K562 (cell line): ENCODE data around the gene SKIDA1. TPM values are rescaled to one million over a fixed set of nuclear protein-coding genes. Genes with fewer than 3 reads are reported as not detected.

Source experiments
- ATAC-seq: fragments of 200-7000 bp; cut with Tn5 transposase; 3 replicates; pipeline ENCODE4 v1.9.1; 2020; ENCODE audit warnings: moderate library complexity
- BruUV-seq: library from RNA; stranded (reverse); fragments of 400-500 nt; replicated peaks from 2 replicates; lab custom pipeline; 2021; lab: Mats Ljungman, UMichigan
- CTCF ChIA-PET: fragments of 300-600 bp; formaldehyde crosslinking; extraction: SDS; loops from one replicate; lab custom pipeline; 2021; ENCODE audit warnings: low intra/inter-chr PET ratio; lab: Yijun Ruan, JAX
- POLR2A ChIA-PET: fragments of 300-600, 350-650 bp; sonication (Branson Sonifier 250); formaldehyde crosslinking; extraction: SDS; loops from one replicate; lab custom pipeline; 2021; ENCODE audit warnings: antibody characterized with exemption, inconsistent platforms; lab: Yijun Ruan, JAX
- DNase-seq, 4 experiments: peaks; one replicate each; pipeline versions ENCODE4 v3.0.0 to v3.0.0-alpha.2; 2011 to 2018; ENCODE audit warnings: low spot score in 3 of 4, mixed read lengths in 3 of 4; ENCODE audit errors: extremely low read depth in 1 of 4
- FAIRE-seq: peaks from 2 replicates; lab custom pipeline; 2011; peaks lifted over from hg19 to GRCh38; lab: Jason Lieb, UNC
- H2AFZ ChIP-seq: 2 replicates; pipeline ENCODE4 v1.6.0; 2011; ENCODE audit warnings: low read depth, low read length, control low read depth, inconsistent platforms
- H3K27ac ChIP-seq: fragments of 200-600 bp; 3 replicates; pipeline ENCODE4 v1.8.0; 2011; ENCODE audit warnings: low read depth, mild to moderate bottlenecking, control low read depth, inconsistent platforms, low read length, moderate library complexity, mixed read lengths; ENCODE audit errors: extremely low read depth
- H3K27me3 ChIP-seq, 2 experiments: fragments of 300-600 bp in 1 of 2; 2 replicates in 1 of 2; 3 replicates in 1 of 2; pipeline versions ENCODE4 v1.6.0 to v1.8.0; 2011; ENCODE audit warnings: inconsistent platforms in 2 of 2, low read length in 2 of 2, mild to moderate bottlenecking in 1 of 2, mixed read lengths in 1 of 2, moderate library complexity in 1 of 2; ENCODE audit not compliant: control insufficient read depth in 2 of 2, insufficient read depth in 2 of 2
- H3K36me3 ChIP-seq: fragments of 300-600 bp; 3 replicates; pipeline ENCODE4 v1.8.0; 2011; ENCODE audit warnings: mild to moderate bottlenecking, low read length, inconsistent platforms; ENCODE audit not compliant: control insufficient read depth, insufficient read depth
- H3K4me1 ChIP-seq, 2 experiments: fragments of 200-600 bp in 1 of 2; replicated peaks in 1 of 2; 2 replicates in 1 of 2; 3 replicates in 1 of 2; pipeline versions ENCODE4 v1.5.1 to v1.8.0; 2011; ENCODE audit warnings: inconsistent platforms in 2 of 2, low read length in 2 of 2, mild to moderate bottlenecking in 1 of 2, mixed read lengths in 1 of 2, moderate library complexity in 1 of 2; ENCODE audit not compliant: control insufficient read depth in 2 of 2, insufficient read depth in 2 of 2
- H3K4me2 ChIP-seq: 2 replicates; pipeline ENCODE4 v1.6.1; 2011; ENCODE audit warnings: low read length, control low read depth, inconsistent platforms, mixed read lengths; ENCODE audit not compliant: insufficient read depth
- H3K4me3 ChIP-seq: fragments of 200-600 bp; sonication (generic), shearing (Covaris generic); 2 replicates; pipeline ENCODE4 v1.5.1; 2016; ENCODE audit warnings: control low read depth, inconsistent platforms
- H3K79me2 ChIP-seq: fragments of 200-600 bp; 3 replicates; pipeline ENCODE4 v1.8.0; 2011; ENCODE audit warnings: low read length, inconsistent platforms; ENCODE audit not compliant: control insufficient read depth, insufficient read depth
- H3K9ac ChIP-seq, 2 experiments: 2 replicates each; pipeline versions ENCODE4 v1.6.0 to v1.6.1; 2011; ENCODE audit warnings: low read depth in 2 of 2, low read length in 2 of 2, control low read depth in 1 of 2, inconsistent platforms in 1 of 2, mild to moderate bottlenecking in 1 of 2, mixed read lengths in 1 of 2; ENCODE audit not compliant: insufficient read depth in 1 of 2
- H3K9me1 ChIP-seq: one replicate; pipeline ENCODE4 v1.6.0; 2011; ENCODE audit warnings: inconsistent platforms, mild to moderate bottlenecking, low read length, moderate library complexity; ENCODE audit not compliant: control insufficient read depth, insufficient read depth
- H3K9me3 ChIP-seq: replicated peaks from 2 replicates; pipeline ENCODE4 v1.5.1; 2011; ENCODE audit warnings: low read depth, low read length, inconsistent platforms; ENCODE audit not compliant: control insufficient read depth, insufficient read depth
- H4K20me1 ChIP-seq: replicated peaks from 2 replicates; pipeline ENCODE4 v1.6.1; 2011; ENCODE audit warnings: low read length, inconsistent platforms, mixed read lengths; ENCODE audit not compliant: control insufficient read depth, insufficient read depth
- CC2D1A ChIP-seq: fragments of 450-650 bp; IDR thresholded peaks from 2 replicates; pipeline ENCODE4 v1.6.1; 2017; ENCODE audit warnings: mild to moderate bottlenecking
- CEBPZ ChIP-seq: fragments of 150-350 bp; IDR thresholded peaks from 2 replicates; pipeline ENCODE4 v1.6.1; 2014; ENCODE audit warnings: low read depth, mild to moderate bottlenecking, low read length, borderline replicate concordance
- ELF4 ChIP-seq: fragments of 450-650 bp; formaldehyde crosslinking; IDR thresholded peaks from 2 replicates; pipeline ENCODE4 v1.4.0; 2022; ENCODE audit warnings: missing genetic modification characterization
- MAFF ChIP-seq: IDR thresholded peaks from 2 replicates; pipeline ENCODE4 v1.6.1; 2012; ENCODE audit warnings: low read length, improper control_type of control experiment
- MCM3 ChIP-seq: fragments of 450-650 bp; IDR thresholded peaks from 2 replicates; pipeline ENCODE4 v1.6.1; 2016
- PHF20 ChIP-seq: fragments of 450-650 bp; IDR thresholded peaks from 2 replicates; pipeline ENCODE4 v1.6.1; 2018; ENCODE audit not compliant: partially characterized antibody
- RNF219 ChIP-seq: fragments of 250-450 bp; sonication (Bioruptor Pico); IDR thresholded peaks from 2 replicates; pipeline ENCODE4 v1.5.0; 2022; ENCODE audit warnings: mild to moderate bottlenecking
- SP1 ChIP-seq: sonication (generic); formaldehyde crosslinking; IDR thresholded peaks from 2 replicates; pipeline ENCODE4 v1.8.1; 2022; ENCODE audit warnings: mild to moderate bottlenecking, missing genetic modification reagents
- ZFP30 ChIP-seq: fragments of 250-450 bp; sonication (Bioruptor Pico); IDR thresholded peaks from 2 replicates; pipeline ENCODE4 v1.8.0; 2022; ENCODE audit warnings: moderate library complexity, mild to moderate bottlenecking, inconsistent platforms, borderline replicate concordance
- ZFP91 ChIP-seq: sonication (generic); formaldehyde crosslinking; IDR thresholded peaks from 2 replicates; pipeline ENCODE4 v1.8.0; 2022; ENCODE audit warnings: mild to moderate bottlenecking, missing genetic modification reagents
- WGBS: fragments of 100-300 bp; shearing (Covaris generic); methylation state at CpG from one replicate; pipeline ENCODE4 v1.1.6; 2016; ENCODE audit warnings: low coverage, mixed read lengths; ENCODE audit not compliant: insufficient coverage; ENCODE audit errors: missing lambda C conversion rate; 5-methylcytosine and 5-hydroxymethylcytosine counted together
- in situ Hi-C: fragments of 300-500 bp; cut with MboI; formaldehyde crosslinking; loops from 4 replicates; pipeline ENCODE4 v1.15.0; 2018; ENCODE audit warnings: inconsistent platforms, mixed read lengths
- intact Hi-C: fragments of 100-400 bp; cut with micrococcal nuclease; formaldehyde crosslinking; loops from 2 replicates; pipeline ENCODE4 v1.14.2; 2022
- polyA plus RNA-seq, 8 experiments: library from polyadenylated mRNA; depleted of rRNA in 4 of 8; stranded (reverse) in 5 of 8; unstranded in 3 of 8; fragments of >200 nt; fragmentation: Nextera tagmentation in 2 of 8; fragmentation: Illumina TruSeq in 1 of 8; extraction: Ambion mirVana in 2 of 8; extraction: Trizol in 1 of 8; gene quantifications; 2 replicates each; pipeline versions ENCODE4 v1.2.1 to v1.2.3, GENCODE V29; 2011 to 2014; ENCODE audit warnings: inconsistent platforms in 1 of 8, missing spikeins in 1 of 8
- total RNA-seq, 7 experiments: library from RNA; depleted of rRNA in 6 of 7; stranded (reverse); fragments of >200 nt in 6 of 7; fragmentation: Illumina TruSeq in 2 of 7; extraction: Trizol in 2 of 7; gene quantifications; 2 replicates each; pipeline versions ENCODE4 v1.2.1 to v1.2.3, GENCODE V29; 2011 to 2021; ENCODE audit warnings: low replicate concordance in 1 of 7

SKIDA1 gene
- total and polyA plus RNA-seq, 9 of the 15 experiments (the other 6 are each of a cell fraction or from before 2014, with no cell fraction given), result 0.05 to 1.1 (median 0.42) TPM

DNA sequence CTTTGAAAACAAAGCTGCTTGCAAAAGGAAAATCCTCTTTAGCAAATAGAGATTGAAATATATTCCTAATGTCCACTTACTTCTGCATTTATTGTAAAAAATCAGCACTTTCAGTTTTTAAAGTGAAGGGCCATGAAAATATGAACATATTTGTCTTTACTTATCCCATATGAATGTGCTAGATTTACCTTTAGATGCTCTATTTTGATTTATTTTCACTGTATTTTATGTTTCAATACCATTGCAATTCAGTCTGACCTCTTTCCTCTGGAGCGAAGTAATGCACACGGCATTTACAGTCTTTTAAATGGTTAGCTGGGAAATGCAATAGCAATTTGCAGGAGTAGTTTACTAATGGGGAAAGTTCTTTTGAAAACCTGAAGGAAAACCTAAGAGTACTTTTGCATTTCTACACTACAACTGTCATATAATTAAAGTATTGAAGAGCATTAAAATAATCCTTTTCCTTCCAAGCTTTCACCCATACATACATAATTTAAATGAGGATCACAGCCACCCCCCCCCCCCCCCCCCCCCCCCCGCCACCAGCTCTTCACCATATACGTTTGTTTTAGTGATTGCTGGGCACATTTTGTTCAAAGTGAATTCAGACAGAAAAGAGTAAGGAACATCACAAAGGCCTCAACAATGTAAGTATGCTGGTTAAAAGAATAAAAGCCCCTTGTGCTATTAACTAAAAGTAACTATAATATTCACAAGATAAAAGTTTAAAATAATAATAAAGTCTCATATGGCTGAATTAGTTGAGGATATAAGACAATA, 3.5 kb downstream of the SKIDA1 start (continued):
- no peak for TF ChIP-seq RNF219 (CRISPR knock-in tag)
- no peak for TF ChIP-seq ZFP30 (CRISPR knock-in tag)

GRCh38 chr10:21520949-21521348, 4.5 kb downstream of the SKIDA1 start:
- CTCF ChIA-PET, result no interaction called here
- Histone ChIP-seq H3K4me2 (no peak overlapping the region), H3K9me1 (no peaks in the 10 kb centered on the region), H4K20me1 (no peaks in the 10 kb centered on the region), H3K27ac (no peak overlapping the region), H2AFZ (no peak overlapping the region), H3K36me3 (no peaks in the 10 kb centered on the region), H3K79me2 (no peaks in the 10 kb centered on the region; the same call in 2 of the 3 replicates), H3K9ac (no peak overlapping the region), H3K4me3 (no peak overlapping the region), H3K4me1 (peaks cover 19 to 29% of the 10 kb centered on the region in 2 experiments; a peak in 4 of 5 replicates), H3K27me3 (no peaks in the 10 kb centered on the region), H3K9me3 (no peaks in the 10 kb centered on the region)
- intact Hi-C loops (no loop called here), in situ Hi-C loops (no loop called here)
- FAIRE-seq (no peak), DNase-seq (no peak), ATAC-seq (no peak)
- BruUV-seq, result no TSS peak
- 68% methylated on average over 8 of the region's 8 CpGs for WGBS
- POLR2A ChIA-PET, result interaction anchor here (0.6 to 1.4 kb wide), 5 partner anchors 14 to 353 kb away, joined by 3 to 5 read pairs (median 5); no protein-coding TSS in a partner anchor
- TF ChIP-seq RNF219 (CRISPR knock-in tag), result no peak
- TF ChIP-seq MAFF, result no peak
- no peak for TF ChIP-seq SP1 (CRISPR knock-in tag)
- no peak for TF ChIP-seq ELF4 (CRISPR knock-in tag)
- TF ChIP-seq ZFP91 (CRISPR knock-in tag), result no peak
- no peak for TF ChIP-seq CEBPZ
- TF ChIP-seq PHF20, result no peak
- no peak for TF ChIP-seq MCM3
- no peak for TF ChIP-seq CC2D1A
